GM19468 (cell line): ENCODE measurements around the gene GDNF.

ENCODE experiments used
- ATAC-seq: cut with Tn5 transposase; IDR thresholded peaks from one replicate; pipeline ENCODE4 v1.9.1; 2021; ENCODE audit warnings: mild to moderate bottlenecking, moderate library complexity, moderate number of reproducible peaks; ENCODE audit not compliant: unreplicated experiment; ENCODE audit errors: extremely low read depth

The GDNF gene

GRCh38 chr5:37849641-37850040 is 9.8 kb upstream of the GDNF start:
- no peak for ATAC-seq

GRCh38 chr5:37847978-37848425 is 8.2 kb upstream of the GDNF start:
- no peak for ATAC-seq

GRCh38 chr5:37846786-37847310 is 7.0 kb upstream of the GDNF start:
- ATAC-seq, result no peak

- ATAC-seq, result no peak
Measured at GRCh38 chr5:37844009-37844408, 4.2 kb upstream of the GDNF start.

- no peak for ATAC-seq
Measured at GRCh38 chr5:37842048-37842447, 2.2 kb upstream of the GDNF start.

GRCh38 chr5:37841203-37841602 is 1.4 kb upstream of the GDNF start:
- no peak for ATAC-seq

GRCh38 chr5:37840053-37841034 is 503 bp upstream of the GDNF start:
- no peak for ATAC-seq

- no peak for ATAC-seq
Measured at GRCh38 chr5:37838933-37839341, 904 bp downstream of the GDNF start.

GRCh38 chr5:37838152-37838932 is 1.5 kb downstream of the GDNF start:
- ATAC-seq, result no peak

GRCh38 chr5:37837414-37838032 is 2.3 kb downstream of the GDNF start:
- ATAC-seq, result peak; percentile 66

GRCh38 chr5:37836592-37837413 is 3.0 kb downstream of the GDNF start:
- no peak for ATAC-seq

- no peak for ATAC-seq
Measured at GRCh38 chr5:37836235-37836591, 3.6 kb downstream of the GDNF start.

GRCh38 chr5:37835380-37835973 is 4.4 kb downstream of the GDNF start:
- no peak for ATAC-seq

GRCh38 chr5:37834542-37835379 is 5.1 kb downstream of the GDNF start:
- no peak for ATAC-seq

- no peak for ATAC-seq
Measured at GRCh38 chr5:37833990-37834389, 5.9 kb downstream of the GDNF start.

- no peak for ATAC-seq
Measured at GRCh38 chr5:37831821-37832534, 7.9 kb downstream of the GDNF start.

GRCh38 chr5:37830348-37830747 is 9.5 kb downstream of the GDNF start:
- ATAC-seq, result no peak
